ENCODE data around the gene TLX2. TPM values are rescaled to one million over a fixed set of nuclear protein-coding genes. Genes with fewer than 3 reads are reported as not detected.
A peak's percentile ranks its signal among the peaks of the same experiment; 100 is the strongest.

TLX2 gene
- total and polyA plus RNA-seq, 2 of the 13 experiments (the other 11 are each of a cell fraction or from before 2014, with no cell fraction given), result 0.05 to 0.20 TPM

DNA sequence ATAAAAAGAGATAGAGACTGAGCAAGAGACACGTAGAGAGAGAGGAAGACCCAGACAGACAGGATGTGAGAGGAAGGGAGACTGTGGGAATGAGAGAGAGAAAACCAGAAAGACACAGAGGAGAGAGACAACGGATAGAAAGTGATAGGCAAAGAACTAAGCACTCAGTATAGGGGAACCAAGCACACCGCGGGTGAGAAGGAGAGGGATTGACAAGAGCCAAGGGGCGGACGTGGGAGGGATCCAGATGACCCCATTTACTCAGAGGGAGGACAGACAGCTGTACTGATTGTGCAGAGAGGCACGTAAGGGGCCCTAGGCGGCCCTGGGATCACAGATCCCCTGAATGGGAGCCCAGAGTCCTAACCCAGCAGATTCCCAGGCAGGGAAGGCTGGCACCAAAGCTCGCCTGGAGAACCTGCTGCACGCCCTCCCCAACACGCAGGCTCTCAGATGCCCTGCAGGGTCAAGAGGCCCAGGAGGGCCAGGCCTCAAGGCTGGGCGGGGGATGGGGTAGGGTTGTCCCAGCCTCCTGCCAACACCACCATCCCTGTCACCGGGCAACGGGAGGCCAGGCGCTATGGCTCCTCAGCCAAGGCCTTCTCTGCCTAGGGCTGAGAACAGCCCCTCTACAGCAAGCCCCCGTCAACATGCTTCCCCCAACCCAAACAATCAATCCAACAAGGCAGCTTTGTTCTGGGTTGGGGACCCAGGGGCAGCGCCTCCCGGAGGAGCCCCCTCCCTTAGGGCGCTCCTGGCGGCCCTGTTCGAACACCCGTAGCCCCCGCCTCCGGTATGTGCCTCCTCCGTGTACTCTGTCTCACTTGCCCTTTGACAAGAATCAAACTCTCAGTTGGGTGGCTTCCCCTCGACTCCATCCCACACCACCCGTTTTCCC is 38.9 kb downstream of the TLX2 start (continued):
- TF ChIP-seq ZNF616 (CRISPR knock-in tag; IDR thresholded peaks at IDR 0.05; ENCODE audit: low read depth) (no peak), TOPORS (CRISPR knock-in tag; IDR thresholded peaks at IDR 0.05) (no peak), YEATS4 (CRISPR knock-in tag; IDR thresholded peaks at IDR 0.05; ENCODE audit: borderline replicate concordance) (0 out of 2 replicates have a peak, but pooled peaks have one; percentile 16), MTF2 (CRISPR knock-in tag; IDR thresholded peaks at IDR 0.05; ENCODE audit: borderline replicate concordance) (no peak), ZBTB7A (CRISPR knock-in tag; IDR thresholded peaks at IDR 0.05) (no peak; the same call in 1 of the 2 replicates), ZNF17 (CRISPR knock-in tag; IDR thresholded peaks at IDR 0.05) (0 out of 2 replicates have a peak, but pooled peaks have one; percentile 28), RBFOX2 (IDR thresholded peaks at IDR 0.05; ENCODE audit: low read depth, low read length) (no peak), ZNF12 (CRISPR knock-in tag; IDR thresholded peaks at IDR 0.05) (no peak), KMT2B (CRISPR knock-in tag; IDR thresholded peaks at IDR 0.05) (no peak), TOE1 (CRISPR knock-in tag; IDR thresholded peaks at IDR 0.05) (no peak), U2AF1 (optimal IDR thresholded peaks at IDR 0.05; ENCODE audit: low read depth, low read length) (no peak), ZNF883 (CRISPR knock-in tag; IDR thresholded peaks at IDR 0.05; ENCODE audit: not compliant biosample characterization) (peak; percentile 62), ARID2 (CRISPR knock-in tag; IDR thresholded peaks at IDR 0.05; ENCODE audit: borderline replicate concordance) (no peak), TMF1 (CRISPR knock-in tag; IDR thresholded peaks at IDR 0.05; ENCODE audit: low read depth) (no peak), MYC (CRISPR knock-in tag; IDR thresholded peaks at IDR 0.05; ENCODE audit: borderline replicate concordance) (0 out of 2 replicates have a peak, but pooled peaks have one; percentile 43), ZNF329 (CRISPR knock-in tag; IDR thresholded peaks at IDR 0.05; ENCODE audit: low read depth) (no peak), BRD4 (CRISPR knock-in tag; IDR thresholded peaks at IDR 0.05) (0 out of 2 replicates have a peak, but pooled peaks have one; percentile 62), ZNF207 (IDR thresholded peaks at IDR 0.05; ENCODE audit: borderline replicate concordance) (no peak), ZNF672 (CRISPR knock-in tag; IDR thresholded peaks at IDR 0.05) (no peak)
- TF ChIP-seq, protein P1, sequence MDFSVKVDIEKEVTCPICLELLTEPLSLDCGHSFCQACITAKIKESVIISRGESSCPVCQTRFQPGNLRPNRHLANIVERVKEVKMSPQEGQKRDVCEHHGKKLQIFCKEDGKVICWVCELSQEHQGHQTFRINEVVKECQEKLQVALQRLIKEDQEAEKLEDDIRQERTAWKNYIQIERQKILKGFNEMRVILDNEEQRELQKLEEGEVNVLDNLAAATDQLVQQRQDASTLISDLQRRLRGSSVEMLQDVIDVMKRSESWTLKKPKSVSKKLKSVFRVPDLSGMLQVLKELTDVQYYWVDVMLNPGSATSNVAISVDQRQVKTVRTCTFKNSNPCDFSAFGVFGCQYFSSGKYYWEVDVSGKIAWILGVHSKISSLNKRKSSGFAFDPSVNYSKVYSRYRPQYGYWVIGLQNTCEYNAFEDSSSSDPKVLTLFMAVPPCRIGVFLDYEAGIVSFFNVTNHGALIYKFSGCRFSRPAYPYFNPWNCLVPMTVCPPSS (IDR thresholded peaks at IDR 0.05), result 0 out of 2 replicates have a peak, but pooled peaks have one; percentile 33
- TF ChIP-seq, protein P2, sequence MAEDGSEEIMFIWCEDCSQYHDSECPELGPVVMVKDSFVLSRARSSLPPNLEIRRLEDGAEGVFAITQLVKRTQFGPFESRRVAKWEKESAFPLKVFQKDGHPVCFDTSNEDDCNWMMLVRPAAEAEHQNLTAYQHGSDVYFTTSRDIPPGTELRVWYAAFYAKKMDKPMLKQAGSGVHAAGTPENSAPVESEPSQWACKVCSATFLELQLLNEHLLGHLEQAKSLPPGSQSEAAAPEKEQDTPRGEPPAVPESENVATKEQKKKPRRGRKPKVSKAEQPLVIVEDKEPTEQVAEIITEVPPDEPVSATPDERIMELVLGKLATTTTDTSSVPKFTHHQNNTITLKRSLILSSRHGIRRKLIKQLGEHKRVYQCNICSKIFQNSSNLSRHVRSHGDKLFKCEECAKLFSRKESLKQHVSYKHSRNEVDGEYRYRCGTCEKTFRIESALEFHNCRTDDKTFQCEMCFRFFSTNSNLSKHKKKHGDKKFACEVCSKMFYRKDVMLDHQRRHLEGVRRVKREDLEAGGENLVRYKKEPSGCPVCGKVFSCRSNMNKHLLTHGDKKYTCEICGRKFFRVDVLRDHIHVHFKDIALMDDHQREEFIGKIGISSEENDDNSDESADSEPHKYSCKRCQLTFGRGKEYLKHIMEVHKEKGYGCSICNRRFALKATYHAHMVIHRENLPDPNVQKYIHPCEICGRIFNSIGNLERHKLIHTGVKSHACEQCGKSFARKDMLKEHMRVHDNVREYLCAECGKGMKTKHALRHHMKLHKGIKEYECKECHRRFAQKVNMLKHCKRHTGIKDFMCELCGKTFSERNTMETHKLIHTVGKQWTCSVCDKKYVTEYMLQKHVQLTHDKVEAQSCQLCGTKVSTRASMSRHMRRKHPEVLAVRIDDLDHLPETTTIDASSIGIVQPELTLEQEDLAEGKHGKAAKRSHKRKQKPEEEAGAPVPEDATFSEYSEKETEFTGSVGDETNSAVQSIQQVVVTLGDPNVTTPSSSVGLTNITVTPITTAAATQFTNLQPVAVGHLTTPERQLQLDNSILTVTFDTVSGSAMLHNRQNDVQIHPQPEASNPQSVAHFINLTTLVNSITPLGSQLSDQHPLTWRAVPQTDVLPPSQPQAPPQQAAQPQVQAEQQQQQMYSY (CRISPR knock-in tag; IDR thresholded peaks at IDR 0.05), result no peak
- TF ChIP-seq, protein P3, sequence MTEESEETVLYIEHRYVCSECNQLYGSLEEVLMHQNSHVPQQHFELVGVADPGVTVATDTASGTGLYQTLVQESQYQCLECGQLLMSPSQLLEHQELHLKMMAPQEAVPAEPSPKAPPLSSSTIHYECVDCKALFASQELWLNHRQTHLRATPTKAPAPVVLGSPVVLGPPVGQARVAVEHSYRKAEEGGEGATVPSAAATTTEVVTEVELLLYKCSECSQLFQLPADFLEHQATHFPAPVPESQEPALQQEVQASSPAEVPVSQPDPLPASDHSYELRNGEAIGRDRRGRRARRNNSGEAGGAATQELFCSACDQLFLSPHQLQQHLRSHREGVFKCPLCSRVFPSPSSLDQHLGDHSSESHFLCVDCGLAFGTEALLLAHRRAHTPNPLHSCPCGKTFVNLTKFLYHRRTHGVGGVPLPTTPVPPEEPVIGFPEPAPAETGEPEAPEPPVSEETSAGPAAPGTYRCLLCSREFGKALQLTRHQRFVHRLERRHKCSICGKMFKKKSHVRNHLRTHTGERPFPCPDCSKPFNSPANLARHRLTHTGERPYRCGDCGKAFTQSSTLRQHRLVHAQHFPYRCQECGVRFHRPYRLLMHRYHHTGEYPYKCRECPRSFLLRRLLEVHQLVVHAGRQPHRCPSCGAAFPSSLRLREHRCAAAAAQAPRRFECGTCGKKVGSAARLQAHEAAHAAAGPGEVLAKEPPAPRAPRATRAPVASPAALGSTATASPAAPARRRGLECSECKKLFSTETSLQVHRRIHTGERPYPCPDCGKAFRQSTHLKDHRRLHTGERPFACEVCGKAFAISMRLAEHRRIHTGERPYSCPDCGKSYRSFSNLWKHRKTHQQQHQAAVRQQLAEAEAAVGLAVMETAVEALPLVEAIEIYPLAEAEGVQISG (CRISPR knock-in tag; IDR thresholded peaks at IDR 0.05), result no peak

All from HepG2 (cell line).